Measurements from ENCODE around the gene IL12RB2.

IL12RB2 gene

DNA sequence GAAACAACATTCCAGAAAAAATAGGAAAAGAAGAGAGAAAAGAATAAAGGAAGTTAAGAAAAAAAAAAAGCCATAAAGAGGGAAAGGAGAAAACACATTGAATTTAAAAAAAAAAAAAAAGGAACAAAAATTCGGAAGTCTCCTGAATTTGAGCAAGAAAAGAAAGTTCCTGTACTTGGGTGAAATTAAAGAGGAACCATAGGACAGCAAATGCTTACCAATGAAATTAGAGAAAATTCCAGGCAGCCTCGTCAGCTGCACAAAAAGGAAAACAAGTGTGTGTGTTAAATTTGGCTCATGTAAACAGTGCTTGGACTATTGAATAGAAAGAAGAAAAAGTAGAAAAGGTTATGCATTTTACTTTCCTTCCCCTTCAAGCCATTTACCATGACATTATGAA lies 4.9 kb downstream of the IL12RB2 start:
- DNase-seq (ENCODE audit: low spot score) = no peak

DNA sequence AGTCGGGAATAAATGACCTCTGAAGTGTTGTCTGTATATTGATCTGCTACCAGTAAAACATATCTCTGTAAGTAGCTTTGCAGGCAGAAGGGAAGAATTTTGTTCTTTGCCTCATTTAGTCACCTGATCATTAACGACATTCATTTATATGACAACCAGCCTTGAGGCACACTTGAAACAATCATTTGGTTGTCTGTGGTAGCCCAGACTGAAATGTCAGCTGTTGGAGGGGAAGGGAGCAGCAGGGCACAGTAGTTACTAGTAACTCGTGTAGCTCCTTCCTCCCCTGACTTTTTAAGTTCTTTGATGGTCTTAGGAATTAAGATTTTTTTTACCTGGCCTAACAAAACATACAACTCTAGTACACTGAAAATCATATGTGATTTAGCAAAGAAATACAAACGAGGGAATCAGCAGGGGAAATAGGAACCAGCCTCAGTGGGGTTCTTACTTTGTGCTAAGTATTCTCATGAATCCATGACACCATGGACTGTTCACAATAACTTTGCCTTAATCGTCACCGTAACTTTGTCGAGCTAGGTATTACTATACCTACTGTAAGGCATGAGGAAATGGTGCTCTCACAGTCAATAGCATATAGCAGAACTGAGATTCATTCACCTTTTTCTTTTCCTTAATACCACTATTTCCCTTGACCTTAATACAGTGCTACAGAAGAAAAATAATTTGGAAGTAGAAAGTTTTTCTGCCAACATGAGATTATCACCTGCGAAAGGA lies 6.4 kb downstream of the IL12RB2 start:
- no peak for DNase-seq (ENCODE audit: low spot score)

- DNase-seq (ENCODE audit: low spot score) = peak; percentile 48
Observed at GRCh38 chr1:67314696-67315095, 7.0 kb downstream of the IL12RB2 start.

- DNase-seq (ENCODE audit: low spot score) = no peak
Observed at GRCh38 chr1:67316180-67316902, 8.7 kb downstream of the IL12RB2 start.

GRCh38 chr1:67316918-67317317 lies 9.2 kb downstream of the IL12RB2 start:
- DNase-seq (ENCODE audit: low spot score) = no peak

- DNase-seq (ENCODE audit: low spot score) = no peak
Observed at GRCh38 chr1:67317803-67318202, 10.1 kb downstream of the IL12RB2 start.

- no peak for DNase-seq (ENCODE audit: low spot score)
Observed at GRCh38 chr1:67322442-67322841, 14.8 kb downstream of the IL12RB2 start.

DNA sequence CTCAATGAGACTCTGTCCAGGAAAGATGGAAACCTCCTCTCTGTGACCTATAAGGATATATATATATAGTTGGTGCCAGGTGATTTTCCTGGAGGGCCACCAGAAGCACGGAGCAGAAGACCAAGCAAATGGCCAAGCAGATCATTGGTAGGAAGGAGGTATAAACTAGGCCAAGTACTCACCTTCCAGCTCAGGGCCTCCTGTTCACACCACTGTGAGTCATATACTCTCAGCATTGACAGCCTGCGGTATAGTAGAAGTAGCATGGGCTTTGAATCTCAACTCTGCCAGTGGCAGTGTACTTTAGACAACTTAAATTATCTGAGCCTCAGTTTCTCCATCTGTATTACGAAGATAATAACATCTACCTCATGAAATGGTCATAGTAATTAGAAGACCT lies 15.4 kb downstream of the IL12RB2 start:
- DNase-seq (ENCODE audit: low spot score) = no peak

DNA sequence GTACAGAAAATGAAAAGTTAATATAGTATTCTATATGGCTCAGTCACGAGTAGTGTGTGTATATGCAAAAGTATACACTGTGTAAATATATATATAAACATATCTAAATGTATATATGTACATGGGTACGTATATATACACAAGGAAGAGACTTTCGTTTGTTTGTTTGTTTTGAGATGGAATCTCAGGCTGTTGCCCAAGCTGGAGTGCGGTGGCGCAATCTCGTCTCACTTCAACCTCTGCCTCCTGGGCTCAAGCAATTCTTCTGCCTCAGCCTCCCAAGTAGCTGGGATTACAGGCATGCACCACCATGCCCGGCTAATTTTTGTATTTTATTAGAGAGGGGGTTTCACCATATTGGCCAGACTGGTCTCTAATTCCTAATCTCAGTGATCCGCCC lies 16.4 kb downstream of the IL12RB2 start:
- no peak for DNase-seq (ENCODE audit: low spot score)

DNA sequence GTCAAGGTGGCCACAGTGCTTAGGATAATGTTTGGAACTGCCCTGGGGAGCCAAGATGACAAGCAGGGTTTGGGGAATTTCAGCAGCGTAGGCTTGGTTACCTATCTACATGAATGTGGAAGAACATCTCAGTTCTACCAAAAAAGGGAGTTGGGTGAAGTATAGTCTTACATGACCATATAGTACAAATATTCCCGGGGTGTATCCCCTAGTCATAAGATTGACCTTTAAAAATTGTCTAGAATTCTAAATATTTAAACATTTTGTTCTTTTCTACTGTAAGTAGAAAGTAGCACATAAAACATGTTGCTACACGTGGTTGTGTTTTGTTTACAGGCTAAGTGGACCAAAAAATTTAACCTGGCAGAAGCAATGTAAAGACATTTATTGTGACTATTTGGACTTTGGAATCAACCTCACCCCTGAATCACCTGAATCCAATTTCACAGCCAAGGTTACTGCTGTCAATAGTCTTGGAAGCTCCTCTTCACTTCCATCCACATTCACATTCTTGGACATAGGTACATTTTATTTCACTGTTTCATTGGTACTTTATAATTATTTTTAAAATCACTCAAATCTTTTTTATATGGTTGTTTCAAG lies 20.3 kb downstream of the IL12RB2 start:
- DNase-seq (ENCODE audit: low spot score) = no peak

GRCh38 chr1:67332653-67333529 lies 25.2 kb downstream of the IL12RB2 start:
- DNase-seq (ENCODE audit: low spot score) = no peak

DNA sequence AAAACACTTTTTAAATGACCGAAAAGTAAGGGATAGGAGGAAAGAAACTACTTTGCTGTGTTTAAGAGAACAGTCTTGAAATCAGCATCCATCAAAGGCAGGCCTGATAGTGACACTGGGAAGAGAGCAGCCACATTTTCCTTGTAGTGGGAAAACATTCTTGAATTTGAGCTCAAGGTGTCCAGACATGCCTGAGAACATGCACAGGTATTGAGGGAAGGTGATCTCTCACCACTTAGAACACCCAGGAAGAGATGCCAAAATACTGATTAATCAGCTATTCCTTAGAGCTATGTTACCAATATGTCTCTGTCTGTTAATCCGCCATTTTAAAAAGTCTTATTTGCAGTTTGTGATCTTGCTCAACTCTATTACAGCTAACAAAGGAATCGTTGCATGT lies 25.9 kb downstream of the IL12RB2 start:
- no peak for DNase-seq (ENCODE audit: low spot score)

GRCh38 chr1:67335411-67335810 lies 27.7 kb downstream of the IL12RB2 start:
- DNase-seq (ENCODE audit: low spot score) = no peak

DNA sequence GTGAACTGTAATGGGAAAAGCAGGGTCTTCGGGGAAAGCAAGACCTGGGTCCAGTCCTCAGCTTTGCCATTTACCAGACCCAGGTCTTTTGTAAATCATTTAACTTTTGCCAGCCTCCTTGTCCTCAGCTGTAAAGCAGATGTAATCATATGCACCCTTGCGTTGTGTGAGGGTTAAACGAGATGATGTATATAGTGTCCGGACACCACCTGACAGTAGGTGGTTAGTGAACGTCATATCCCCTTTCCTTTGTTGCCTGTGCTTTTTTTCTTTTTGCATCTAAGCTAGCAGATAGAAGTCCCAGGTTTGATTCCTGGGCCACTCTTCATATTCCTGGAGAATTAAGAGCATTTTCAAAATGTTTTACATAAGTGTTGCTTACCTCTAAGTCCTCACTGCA lies 28.5 kb downstream of the IL12RB2 start:
- no peak for DNase-seq (ENCODE audit: low spot score)

DNA sequence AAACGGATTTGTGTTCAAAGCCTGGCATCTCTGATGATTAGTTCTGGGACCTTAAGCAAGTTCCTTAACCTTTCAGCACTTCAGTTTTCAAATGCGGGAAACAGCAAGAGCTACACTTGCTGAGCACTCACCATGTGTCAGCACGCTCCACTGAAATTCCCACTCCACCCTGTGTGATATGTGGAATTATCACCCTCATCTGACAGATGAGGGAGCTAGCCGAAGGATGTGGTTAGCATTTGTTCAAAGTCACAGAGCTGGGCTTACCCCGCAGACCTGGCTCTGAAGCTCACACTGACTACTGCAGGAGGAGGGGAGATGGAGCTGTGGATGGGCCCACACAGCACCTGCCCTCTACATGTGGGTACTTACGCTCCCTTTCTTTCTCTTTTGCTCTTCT lies 29.1 kb downstream of the IL12RB2 start:
- no peak for DNase-seq (ENCODE audit: low spot score)

- DNase-seq (ENCODE audit: low spot score) = no peak
Observed at GRCh38 chr1:67338642-67339041, 31.0 kb downstream of the IL12RB2 start.

DNA sequence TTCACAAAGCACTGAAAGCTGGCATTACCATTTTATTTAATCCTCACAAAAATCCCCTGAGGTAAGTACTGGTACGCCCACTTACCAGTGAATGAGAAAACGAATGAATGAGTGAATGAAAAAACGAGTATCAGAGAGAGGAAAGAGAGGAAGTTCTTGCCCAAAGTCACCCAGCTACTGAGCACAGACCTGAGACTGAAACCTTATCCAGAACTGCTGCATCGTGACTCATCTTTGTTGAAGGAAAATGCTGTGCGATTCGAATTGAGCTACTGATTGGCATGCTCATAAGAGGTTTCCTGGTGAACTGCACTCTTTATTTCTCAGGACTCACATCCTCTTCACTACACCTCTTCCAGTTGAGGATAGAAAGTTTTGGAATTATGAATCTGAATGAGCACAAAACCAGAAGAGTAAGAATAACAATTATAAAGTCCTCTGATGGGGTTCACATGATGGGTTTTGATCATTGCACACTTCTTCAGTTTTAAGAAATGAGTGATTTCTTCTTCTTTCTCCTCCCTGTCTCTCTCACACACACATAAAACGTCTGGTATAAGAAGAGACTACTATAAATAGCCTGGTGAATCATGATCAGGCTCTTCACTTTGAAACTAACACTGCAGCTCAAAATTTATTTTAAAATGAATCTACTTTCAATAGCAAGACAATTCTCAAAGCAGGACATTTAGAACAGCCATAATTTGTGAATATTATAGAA lies 32.1 kb downstream of the IL12RB2 start:
- no peak for DNase-seq (ENCODE audit: low spot score)

DNA sequence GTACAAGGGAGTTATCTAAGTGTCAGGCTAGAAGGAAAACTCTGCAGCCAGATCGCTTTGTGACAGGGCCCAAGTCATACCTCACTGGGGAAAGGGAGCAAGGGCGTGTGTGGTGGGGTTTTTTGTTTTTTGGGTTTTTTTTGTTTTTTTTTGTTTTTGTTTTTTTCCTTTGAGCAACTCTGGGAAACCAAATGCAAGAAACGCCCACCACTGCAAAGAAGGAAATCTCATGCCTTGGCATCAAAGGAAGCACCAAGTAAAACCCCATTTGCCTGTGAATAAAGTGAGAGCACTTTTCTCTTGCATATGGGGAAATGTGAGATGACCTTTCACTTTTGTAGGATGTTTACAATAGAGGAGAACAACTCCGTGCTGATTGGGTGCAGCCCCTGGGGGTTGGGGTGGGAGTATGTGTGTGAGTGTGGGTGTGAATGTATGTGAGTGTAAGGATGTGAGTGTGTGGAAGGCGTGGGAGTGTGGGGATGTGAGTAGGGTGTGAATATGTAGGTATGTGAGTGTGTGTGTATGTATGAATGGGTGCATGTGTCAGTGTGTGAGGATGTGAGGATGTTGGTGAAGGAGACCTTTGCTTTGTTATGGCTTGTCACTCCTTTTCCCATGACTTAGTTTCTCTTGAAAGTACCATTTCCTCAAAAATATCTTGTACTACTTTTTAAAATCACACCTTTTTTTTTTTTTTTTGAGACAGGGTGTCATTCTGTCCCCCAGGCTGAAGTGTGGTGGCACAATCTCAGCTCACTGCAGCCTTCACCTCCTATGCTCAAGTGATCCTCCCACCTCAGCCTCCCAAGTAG lies 34.6 kb downstream of the IL12RB2 start:
- peak; percentile 60 for DNase-seq (ENCODE audit: low spot score)

DNA sequence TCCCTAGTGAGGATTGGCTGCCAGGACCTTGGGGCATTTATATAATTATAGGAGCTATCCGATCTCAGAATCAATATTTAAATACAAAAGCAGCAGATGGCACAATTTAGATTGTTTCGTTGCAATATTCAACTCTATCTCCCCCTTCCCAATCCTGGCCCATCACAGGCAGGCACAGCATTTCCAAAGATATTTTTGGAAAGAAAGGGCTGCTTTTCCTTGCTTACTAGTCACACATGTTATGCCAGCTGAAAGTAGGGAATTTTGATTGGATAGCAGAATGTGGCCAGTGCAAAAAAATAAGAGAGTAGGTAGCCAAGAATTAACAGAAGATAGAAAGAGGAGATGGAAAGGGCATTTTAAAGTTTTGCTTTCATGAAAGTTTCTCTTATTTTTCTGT lies 37.9 kb downstream of the IL12RB2 start:
- DNase-seq (ENCODE audit: low spot score) = no peak

- DNase-seq (ENCODE audit: low spot score) = no peak
Observed at GRCh38 chr1:67346982-67347381, 39.3 kb downstream of the IL12RB2 start.

Data from iPS-NIHi11 (cell line).